Uterus (tissue), 2 donors: ENCODE measurements around the gene VASP.

Experiments
- CTCF ChIP-seq, 4 experiments: fragments of 200-600 bp in 2 of 4; fragments of 450-650 bp in 2 of 4; sonication (generic) in 2 of 4; IDR thresholded peaks; one replicate each; pipeline ENCODE4 v1.5.1; 2016 to 2019; ENCODE audit warnings: antibody characterized with exemption in 4 of 4, mild to moderate bottlenecking in 2 of 4, moderate library complexity in 1 of 4
- POLR2A ChIP-seq, 2 donors: fragments of 450-650 bp; IDR thresholded peaks; one replicate each; pipeline ENCODE4 v1.6.1; 2016; ENCODE audit warnings: antibody characterized with exemption in 2 of 2, mild to moderate bottlenecking in 1 of 2, moderate library complexity in 1 of 2

GRCh38 chr19:45560686-45561085 is 53.4 kb downstream of the VASP start:
- TF ChIP-seq CTCF (IDR thresholded peaks at IDR 0.05) (no peak), POLR2A (IDR thresholded peaks at IDR 0.05) (no peak)
